Karpas-422 (cell line): ENCODE results near the gene FHIT. TPM values are rescaled to one million over a fixed set of nuclear protein-coding genes. Genes with fewer than 3 reads are reported as not detected.

Experiments used
- DNase-seq: peaks from one replicate; pipeline ENCODE4 v3.0.0-alpha.2; 2015
- H2AFZ ChIP-seq: fragments of 200-600 bp; sonication (generic); 2 replicates; pipeline ENCODE4 v1.6.1; 2014; ENCODE audit warnings: antibody characterized with exemption, low read length, mixed read lengths
- H3K27ac ChIP-seq: fragments of 200-600 bp; sonication (generic); 2 replicates; pipeline ENCODE4 v1.5.1; 2014; ENCODE audit warnings: mild to moderate bottlenecking, low read length, moderate library complexity
- H3K27me3 ChIP-seq: fragments of 200-600 bp; sonication (generic); 2 replicates; pipeline ENCODE4 v1.6.1; 2014; ENCODE audit warnings: low read length, mixed read lengths
- H3K36me3 ChIP-seq: fragments of 200-600 bp; sonication (generic); 2 replicates; pipeline ENCODE4 v1.6.1; 2014; ENCODE audit warnings: low read length, mixed read lengths; ENCODE audit not compliant: insufficient read depth
- H3K4me1 ChIP-seq: fragments of 200-600 bp; sonication (generic); 2 replicates; pipeline ENCODE4 v1.6.1; 2014; ENCODE audit warnings: mild to moderate bottlenecking, low read length, mixed read lengths
- H3K4me2 ChIP-seq: fragments of 200-600 bp; sonication (generic); 2 replicates; pipeline ENCODE4 v1.6.1; 2014; ENCODE audit warnings: low read length, low read depth, mild to moderate bottlenecking; ENCODE audit not compliant: poor library complexity, severe bottlenecking
- H3K4me3 ChIP-seq: fragments of 200-600 bp; sonication (generic); 2 replicates; pipeline ENCODE4 v1.5.1; 2014; ENCODE audit warnings: mild to moderate bottlenecking, antibody characterized with exemption, low read length, mixed read lengths
- H3K79me2 ChIP-seq: fragments of 200-600 bp; sonication (generic); 2 replicates; pipeline ENCODE4 v1.6.1; 2014; ENCODE audit warnings: mild to moderate bottlenecking, low read length, mixed read lengths
- H3K9ac ChIP-seq: fragments of 200-600 bp; sonication (generic); 2 replicates; pipeline ENCODE4 v1.6.0; 2014; ENCODE audit warnings: low read length
- H3K9me2 ChIP-seq: fragments of 200-600 bp; sonication (generic), shearing (Covaris generic); replicated peaks from 2 replicates; pipeline ENCODE4 v1.6.0; 2014; ENCODE audit warnings: mild to moderate bottlenecking, low read length, moderate library complexity; ENCODE audit not compliant: insufficient read depth
- H3K9me3 ChIP-seq: fragments of 300-700, 200-600 bp; sonication (generic); 2 replicates; pipeline ENCODE4 v1.6.1; 2014; ENCODE audit warnings: low read length, mixed read lengths
- H4K20me1 ChIP-seq: fragments of 200-600 bp; sonication (generic); 2 replicates; pipeline ENCODE4 v1.6.1; 2014; ENCODE audit warnings: mild to moderate bottlenecking, antibody characterized with exemption, low read length, low read depth; ENCODE audit not compliant: insufficient read depth
- total RNA-seq: library from RNA; depleted of rRNA; stranded (reverse); fragments of >200 nt; shearing (Covaris generic); gene quantifications from 2 replicates; pipeline ENCODE4 v1.2.3, GENCODE V29; 2014; ENCODE audit warnings: low replicate concordance

FHIT gene
- total RNA-seq, 1 experiment from 2014 or later = not detected

DNA sequence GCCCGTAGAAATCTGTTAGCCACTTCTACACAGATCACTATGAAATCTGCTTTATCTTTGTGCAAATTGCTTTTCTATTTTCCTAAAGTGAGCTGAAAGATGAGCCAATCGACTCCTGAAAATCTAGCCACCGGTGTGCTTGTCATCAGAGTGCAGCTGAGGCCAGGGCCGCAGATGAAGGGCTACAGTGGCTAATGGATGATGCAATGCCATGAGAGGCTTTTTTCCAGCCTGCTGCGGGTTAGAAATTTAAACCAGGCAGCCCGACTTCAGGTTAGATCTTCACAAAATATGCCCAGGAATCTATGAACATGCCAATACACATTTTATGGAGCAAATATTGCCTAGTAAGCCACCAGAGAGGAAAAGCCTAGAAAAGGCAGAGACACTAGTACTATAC is 1253.2 kb downstream of the FHIT start:
- Histone ChIP-seq H3K4me2 (no peak overlapping the region), H3K27me3 (no peaks in the 10 kb centered on the region), H3K4me1 (no peaks in the 10 kb centered on the region)

DNA sequence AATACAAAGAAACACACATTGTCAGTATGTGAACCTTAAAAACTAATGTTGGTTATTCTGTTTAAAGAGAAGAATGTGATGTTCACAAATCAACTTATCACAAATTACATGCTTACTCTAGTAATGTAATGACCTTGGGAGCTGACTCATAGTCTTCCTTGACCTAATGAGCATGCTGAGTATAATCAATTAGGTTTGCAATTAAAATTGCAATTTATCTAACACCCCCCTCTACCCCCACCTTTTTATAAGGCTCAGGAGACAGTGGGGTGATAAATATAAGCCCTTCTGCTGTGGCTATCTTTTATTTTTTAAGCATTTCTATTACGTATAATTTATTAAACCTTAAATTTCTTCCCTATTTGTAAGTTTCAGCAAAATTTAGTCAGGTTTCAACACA is 1253.7 kb downstream of the FHIT start:
- Histone ChIP-seq H2AFZ (no peak overlapping the region), H3K9ac (no peak overlapping the region), H3K27me3 (no peaks in the 10 kb centered on the region), H3K9me2 (no peaks in the 10 kb centered on the region), H3K4me1 (no peaks in the 10 kb centered on the region), H3K79me2 (no peaks in the 10 kb centered on the region), H3K9me3 (peaks cover 11% of the 10 kb centered on the region; the same call in 1 of the 2 replicates), H3K27ac (no peak overlapping the region), H4K20me1 (no peaks in the 10 kb centered on the region), H3K36me3 (no peaks in the 10 kb centered on the region), H3K4me2 (no peak overlapping the region), H3K4me3 (no peak overlapping the region)
- DNase-seq = no peak

More for the DNA sequence above, 1253.2 kb downstream of the FHIT start:
- Histone ChIP-seq H2AFZ (no peak overlapping the region), H3K9ac (no peak overlapping the region), H3K36me3 (no peaks in the 10 kb centered on the region), H3K27ac (no peak overlapping the region), H3K9me3 (peaks cover 11% of the 10 kb centered on the region; the same call in 1 of the 2 replicates), H3K4me3 (no peak overlapping the region), H4K20me1 (no peaks in the 10 kb centered on the region), H3K79me2 (no peaks in the 10 kb centered on the region), H3K9me2 (no peaks in the 10 kb centered on the region)
- DNase-seq = no peak

DNA sequence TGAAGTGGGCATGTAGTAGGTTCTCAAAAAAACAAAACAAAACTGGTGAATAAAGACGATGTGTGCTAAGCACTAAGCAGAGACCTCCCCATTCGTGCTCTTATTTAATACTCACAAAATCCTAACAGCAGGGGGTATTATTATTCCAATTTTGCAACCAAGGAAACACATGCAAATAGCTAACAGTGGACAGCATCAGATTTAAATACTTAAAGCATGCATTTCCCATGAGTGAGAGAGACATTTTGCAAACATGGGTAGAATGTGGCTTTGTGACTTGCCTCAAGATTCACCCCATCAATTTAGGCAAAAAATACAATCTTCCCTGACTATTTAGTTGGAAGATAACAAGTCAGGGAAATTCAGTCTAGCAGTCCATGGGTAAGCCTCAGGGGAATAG is 1255.2 kb downstream of the FHIT start:
- no peak for DNase-seq
- H2AFZ ChIP-seq = no peak overlapping the region
- peaks cover 4% of the 10 kb centered on the region; the same call in 1 of the 2 replicates for H3K9me3 ChIP-seq
- H3K9ac ChIP-seq = no peak overlapping the region
- no peaks in the 10 kb centered on the region for H3K36me3 ChIP-seq
- H3K4me2 ChIP-seq = no peak overlapping the region
- no peak overlapping the region for H3K4me3 ChIP-seq
- no peaks in the 10 kb centered on the region for H3K9me2 ChIP-seq
- no peaks in the 10 kb centered on the region for H4K20me1 ChIP-seq
- no peaks in the 10 kb centered on the region for H3K79me2 ChIP-seq
- no peak overlapping the region for H3K27ac ChIP-seq
- H3K4me1 ChIP-seq = no peaks in the 10 kb centered on the region
- no peaks in the 10 kb centered on the region for H3K27me3 ChIP-seq

DNA sequence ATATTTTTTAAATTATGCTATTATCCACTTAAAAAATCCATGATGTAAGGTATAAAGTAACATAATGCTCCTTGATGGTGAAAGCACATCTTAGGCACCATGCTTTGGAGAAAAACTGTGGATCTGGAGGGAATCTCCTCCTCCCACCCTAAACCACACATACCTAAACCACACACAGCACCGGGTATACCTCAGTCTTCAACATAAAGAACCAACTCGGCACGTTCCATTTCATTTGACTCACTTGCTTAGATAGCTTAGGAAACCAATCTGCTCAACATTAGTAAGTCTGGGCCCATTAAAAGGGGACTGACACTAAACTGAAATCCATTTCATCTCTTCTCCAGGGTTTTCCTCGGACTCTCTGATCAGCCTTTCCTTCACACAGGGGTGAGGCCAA is 1255.7 kb downstream of the FHIT start:
- no peaks in the 10 kb centered on the region for H3K36me3 ChIP-seq
- no peaks in the 10 kb centered on the region; the same call in 1 of the 2 replicates for H3K9me3 ChIP-seq
- H3K4me3 ChIP-seq = no peak overlapping the region
- H3K27me3 ChIP-seq = no peaks in the 10 kb centered on the region
- H3K9ac ChIP-seq = no peak overlapping the region
- H3K9me2 ChIP-seq = no peaks in the 10 kb centered on the region
- H3K79me2 ChIP-seq = no peaks in the 10 kb centered on the region
- no peaks in the 10 kb centered on the region for H4K20me1 ChIP-seq
- H2AFZ ChIP-seq = no peak overlapping the region
- no peaks in the 10 kb centered on the region for H3K4me1 ChIP-seq
- no peak overlapping the region for H3K27ac ChIP-seq
- DNase-seq = no peak
- no peak overlapping the region for H3K4me2 ChIP-seq

DNA sequence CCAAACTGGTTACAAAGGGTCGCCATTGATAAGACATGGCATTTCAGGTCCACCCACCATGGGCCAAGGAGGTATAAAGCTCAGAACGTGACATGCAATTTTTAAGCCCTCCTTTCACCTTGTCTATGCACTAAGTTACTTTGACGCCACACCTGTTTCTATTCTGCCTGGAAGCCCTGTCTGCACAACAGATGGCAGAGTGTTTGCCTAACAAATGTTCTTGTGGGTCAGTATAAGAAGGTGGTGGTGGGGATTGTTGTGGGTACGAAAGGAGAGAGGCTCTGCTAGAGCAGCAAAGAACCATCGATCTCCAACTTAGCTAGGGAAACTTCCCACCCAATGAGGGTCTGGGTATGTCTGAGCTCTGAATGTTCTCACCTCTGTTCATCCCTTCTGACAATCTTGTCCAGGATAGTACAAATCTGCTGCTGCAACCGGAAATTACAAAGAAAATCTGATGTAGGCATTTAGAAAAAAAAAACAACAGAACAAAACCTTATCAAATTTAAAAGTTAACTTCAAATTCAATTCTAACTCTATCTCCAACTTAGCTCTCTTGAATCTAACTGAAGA is 1256.4 kb downstream of the FHIT start:
- no peak overlapping the region for H3K4me2 ChIP-seq
- no peaks in the 10 kb centered on the region for H4K20me1 ChIP-seq
- H3K36me3 ChIP-seq = no peaks in the 10 kb centered on the region
- no peak overlapping the region for H3K27ac ChIP-seq
- H3K27me3 ChIP-seq = no peaks in the 10 kb centered on the region
- no peak overlapping the region for H2AFZ ChIP-seq
- no peak overlapping the region for H3K4me3 ChIP-seq
- H3K9me2 ChIP-seq = no peaks in the 10 kb centered on the region
- DNase-seq = no peak
- H3K9me3 ChIP-seq = no peaks in the 10 kb centered on the region; the same call in 1 of the 2 replicates
- H3K9ac ChIP-seq = no peak overlapping the region
- no peaks in the 10 kb centered on the region for H3K4me1 ChIP-seq
- H3K79me2 ChIP-seq = no peaks in the 10 kb centered on the region

DNA sequence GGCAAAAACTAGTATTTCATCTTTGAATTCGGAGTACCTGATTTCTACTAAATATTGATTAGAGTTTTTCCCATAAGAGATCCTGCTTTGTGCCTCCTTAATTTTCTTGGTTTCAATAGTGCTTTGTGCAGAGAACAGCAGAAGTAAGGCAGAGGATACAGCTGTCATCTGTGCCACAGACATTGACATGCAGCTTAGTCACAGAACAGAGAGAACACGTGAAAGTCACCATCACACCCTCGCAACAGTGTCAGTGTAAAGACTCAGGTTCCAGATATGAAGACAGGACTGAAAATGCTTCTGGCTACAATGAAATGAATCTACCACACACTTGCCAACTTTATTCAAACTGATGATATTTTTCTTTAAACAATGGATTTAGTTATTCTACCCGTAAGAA is 1258.7 kb downstream of the FHIT start:
- no peak overlapping the region for H3K9ac ChIP-seq
- no peaks in the 10 kb centered on the region for H3K36me3 ChIP-seq
- no peak overlapping the region for H3K27ac ChIP-seq
- no peak overlapping the region for H3K4me2 ChIP-seq
- no peak for DNase-seq
- no peak overlapping the region for H3K4me3 ChIP-seq
- H2AFZ ChIP-seq = no peak overlapping the region
- H3K9me2 ChIP-seq = no peaks in the 10 kb centered on the region
- no peaks in the 10 kb centered on the region; the same call in 1 of the 2 replicates for H3K9me3 ChIP-seq
- H4K20me1 ChIP-seq = no peaks in the 10 kb centered on the region
- H3K79me2 ChIP-seq = no peaks in the 10 kb centered on the region
- H3K4me1 ChIP-seq = no peaks in the 10 kb centered on the region
- no peaks in the 10 kb centered on the region for H3K27me3 ChIP-seq

DNA sequence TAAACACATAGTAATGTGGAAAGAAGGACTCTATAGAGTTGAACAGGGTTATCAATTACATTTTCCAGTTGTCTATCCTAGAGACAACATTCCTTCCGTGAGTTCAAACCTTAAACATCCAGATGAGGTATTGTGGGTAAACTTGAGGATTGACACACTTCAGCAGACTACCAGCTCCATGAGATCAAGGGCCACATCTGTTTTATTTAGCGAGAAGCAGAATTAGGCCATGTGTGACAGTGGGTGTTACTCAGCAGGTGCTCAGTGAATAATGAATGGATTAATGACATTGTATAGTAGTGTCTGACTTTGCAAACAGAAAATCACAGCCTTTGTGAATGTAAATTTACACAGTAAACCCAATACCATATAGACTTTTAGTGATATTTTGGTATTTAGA is 1260.3 kb downstream of the FHIT start:
- DNase-seq = no peak
- H3K4me3 ChIP-seq = no peak overlapping the region
- no peaks in the 10 kb centered on the region for H4K20me1 ChIP-seq
- no peak overlapping the region for H2AFZ ChIP-seq
- H3K27ac ChIP-seq = no peak overlapping the region
- no peaks in the 10 kb centered on the region for H3K27me3 ChIP-seq
- H3K9me2 ChIP-seq = no peaks in the 10 kb centered on the region
- H3K36me3 ChIP-seq = no peaks in the 10 kb centered on the region
- no peaks in the 10 kb centered on the region for H3K79me2 ChIP-seq
- peaks cover 2% of the 10 kb centered on the region; the same call in 1 of the 2 replicates for H3K9me3 ChIP-seq
- no peaks in the 10 kb centered on the region for H3K4me1 ChIP-seq
- no peak overlapping the region for H3K4me2 ChIP-seq
- no peak overlapping the region for H3K9ac ChIP-seq

- Histone ChIP-seq H3K9me2 (no peaks in the 10 kb centered on the region), H3K4me3 (no peak overlapping the region), H3K36me3 (no peaks in the 10 kb centered on the region), H2AFZ (no peak overlapping the region), H3K4me1 (no peaks in the 10 kb centered on the region), H3K27me3 (no peaks in the 10 kb centered on the region), H3K27ac (no peak overlapping the region), H3K9me3 (0 out of 2 replicates have a peak, but pooled peaks cover 6% of the 10 kb centered on the region), H3K4me2 (no peak overlapping the region), H4K20me1 (no peaks in the 10 kb centered on the region), H3K9ac (no peak overlapping the region), H3K79me2 (no peaks in the 10 kb centered on the region)
- no peak for DNase-seq
These were observed 1268.7 kb downstream of the FHIT start for GRCh38 chr3:59982510-59982909.
